ENCODE data around the gene CEBPB.

GRCh38 chr20:50191544-50192363, 1.1 kb downstream of the CEBPB start:
- peak; percentile 41 for TF ChIP-seq POLR2A (IDR thresholded peaks at IDR 0.05; ENCODE audit: low read depth)
- TF ChIP-seq, protein P1, sequence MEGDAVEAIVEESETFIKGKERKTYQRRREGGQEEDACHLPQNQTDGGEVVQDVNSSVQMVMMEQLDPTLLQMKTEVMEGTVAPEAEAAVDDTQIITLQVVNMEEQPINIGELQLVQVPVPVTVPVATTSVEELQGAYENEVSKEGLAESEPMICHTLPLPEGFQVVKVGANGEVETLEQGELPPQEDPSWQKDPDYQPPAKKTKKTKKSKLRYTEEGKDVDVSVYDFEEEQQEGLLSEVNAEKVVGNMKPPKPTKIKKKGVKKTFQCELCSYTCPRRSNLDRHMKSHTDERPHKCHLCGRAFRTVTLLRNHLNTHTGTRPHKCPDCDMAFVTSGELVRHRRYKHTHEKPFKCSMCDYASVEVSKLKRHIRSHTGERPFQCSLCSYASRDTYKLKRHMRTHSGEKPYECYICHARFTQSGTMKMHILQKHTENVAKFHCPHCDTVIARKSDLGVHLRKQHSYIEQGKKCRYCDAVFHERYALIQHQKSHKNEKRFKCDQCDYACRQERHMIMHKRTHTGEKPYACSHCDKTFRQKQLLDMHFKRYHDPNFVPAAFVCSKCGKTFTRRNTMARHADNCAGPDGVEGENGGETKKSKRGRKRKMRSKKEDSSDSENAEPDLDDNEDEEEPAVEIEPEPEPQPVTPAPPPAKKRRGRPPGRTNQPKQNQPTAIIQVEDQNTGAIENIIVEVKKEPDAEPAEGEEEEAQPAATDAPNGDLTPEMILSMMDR (IDR thresholded peaks at IDR 0.05): peak in 2 of 3 experiments; percentile 25 to 54

Measured in esophagus muscularis mucosa (tissue), 3 donors.